Stimulated activated CD4-positive, alpha-beta T cell treated with anti-CD3 and anti-CD28 coated beads, Interleukin-2, amount 100 ng/mL, for 4 hours (primary cell): Measurements from ENCODE around the gene TNS2.

ENCODE experiments used
- DNase-seq: peaks from one replicate; pipeline ENCODE4 v3.0.0-alpha.2; 2020; ENCODE audit warnings: low read depth

TNS2 gene

DNA sequence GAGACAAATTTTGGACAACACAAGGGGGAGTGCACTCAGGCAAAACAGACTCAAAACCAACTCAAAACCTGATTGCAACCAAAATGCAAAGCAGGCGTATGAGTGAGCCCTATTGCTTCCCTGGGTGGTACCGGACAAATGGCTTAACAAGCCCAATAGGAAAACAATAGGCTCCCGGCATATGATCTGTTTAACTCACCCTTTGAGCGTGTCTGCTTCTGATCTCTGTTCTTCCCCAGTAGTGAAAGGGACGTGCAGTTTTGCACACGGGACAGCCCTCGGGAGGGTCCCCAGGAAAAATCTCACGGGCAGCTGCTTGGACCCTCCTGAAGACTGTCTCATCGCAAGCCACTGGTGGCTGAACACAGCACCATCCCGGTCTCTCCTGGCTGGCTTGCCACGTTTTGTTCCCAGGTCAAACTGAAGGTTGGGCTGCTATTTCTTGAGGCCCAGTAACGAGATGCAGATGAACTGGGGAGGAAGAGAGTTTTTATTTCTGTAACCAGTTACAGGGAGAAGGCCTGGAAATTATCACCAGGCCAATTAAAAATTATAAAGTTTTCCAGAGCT is 63.4 kb downstream of the TNS2 start:
- DNase-seq: no peak

DNA sequence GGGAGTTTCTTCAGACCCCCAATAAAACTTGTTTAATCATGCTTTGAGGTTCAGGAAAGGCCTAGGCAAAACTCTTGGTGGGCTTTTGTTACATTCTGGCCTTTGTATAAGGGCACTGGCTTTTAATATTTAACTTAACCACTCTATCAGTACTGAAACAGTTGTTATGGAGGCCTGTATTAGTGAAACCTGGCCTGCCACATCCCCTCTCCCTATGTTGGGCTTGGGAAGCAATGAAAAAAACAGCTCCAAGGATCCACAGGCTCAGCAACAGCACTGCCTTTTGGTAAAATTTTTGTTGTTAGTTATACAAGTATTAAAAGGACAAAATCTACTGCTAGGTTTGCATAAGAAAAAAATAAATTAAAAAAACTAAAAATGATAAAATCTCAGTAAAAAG is 64.1 kb downstream of the TNS2 start:
- DNase-seq: no peak
